Measurements from ENCODE around the gene TNFSF12.

DNA sequence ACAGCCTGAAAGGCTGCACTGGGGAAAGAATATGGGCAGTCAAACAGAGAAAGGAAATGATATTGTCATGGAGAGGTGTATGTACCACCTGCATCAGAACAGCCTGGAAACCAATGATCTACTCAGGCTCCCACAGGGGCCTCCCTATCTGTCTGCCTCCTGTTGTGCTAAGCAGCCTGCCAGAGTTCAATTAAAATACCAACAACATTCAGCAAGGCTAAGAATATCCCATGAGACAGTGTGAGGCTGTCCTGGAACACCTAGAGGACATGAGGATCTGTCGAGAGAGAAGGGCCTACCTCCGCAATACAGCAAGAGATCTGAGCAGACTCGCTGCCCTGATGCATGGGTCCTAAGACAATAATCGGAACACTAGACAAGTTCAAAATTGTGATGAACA lies 57.4 kb downstream of the TNFSF12 start:
- TF ChIP-seq POLR2AphosphoS5 (IDR thresholded peaks at IDR 0.05; ENCODE audit: borderline replicate concordance, low read depth, low read length) (no peak), EZH2 (IDR thresholded peaks at IDR 0.05) (no peak)
